ENCODE results near the gene NEXMIF. TPM values are rescaled to one million over a fixed set of nuclear protein-coding genes. Genes with fewer than 3 reads are reported as not detected.
"Not testable (repeated sequence)": the region's sequence is repeated elsewhere in the genome, so short reads cannot be mapped to it uniquely, and the experiment has no call there.

Gene NEXMIF
- total and polyA plus RNA-seq, 9 of the 15 experiments (the other 6 are each of a cell fraction or from before 2014, with no cell fraction given): not detected

- in situ Hi-C loops (cut with MboI) (no loop called here), intact Hi-C loops (cut with micrococcal nuclease) (no loop called here)
- Histone ChIP-seq H2AFZ (ENCODE audit: low read depth, low read length) (no peak overlapping the region), H3K27me3 (ENCODE audit: control insufficient read depth in 2 of 2, insufficient read depth in 2 of 2, low read length in 2 of 2) (no peaks in the 10 kb centered on the region), H3K4me3 (no peak overlapping the region), H3K27ac (ENCODE audit: extremely low read depth, low read depth, low read length) (no peak overlapping the region), H3K36me3 (ENCODE audit: control insufficient read depth, insufficient read depth, low read length) (no peaks in the 10 kb centered on the region), H4K20me1 (replicated peaks; ENCODE audit: control insufficient read depth, insufficient read depth, low read length) (no peaks in the 10 kb centered on the region), H3K9me3 (replicated peaks; ENCODE audit: control insufficient read depth, insufficient read depth, low read depth, low read length) (no peaks in the 10 kb centered on the region), H3K4me2 (ENCODE audit: insufficient read depth, low read length) (no peak overlapping the region), H3K79me2 (ENCODE audit: control insufficient read depth, insufficient read depth, low read length) (no peaks in the 10 kb centered on the region), H3K9me1 (ENCODE audit: control insufficient read depth, insufficient read depth, low read length) (no peaks in the 10 kb centered on the region), H3K4me1 (replicated peaks in 1 of 2; ENCODE audit: control insufficient read depth in 2 of 2, insufficient read depth in 2 of 2, low read length in 2 of 2) (no peaks in the 10 kb centered on the region), H3K9ac (ENCODE audit: insufficient read depth in 1 of 2, low read depth in 2 of 2, low read length in 2 of 2) (no peak overlapping the region)
- no TSS peak for BruUV-seq (replicated peaks)
- WGBS (ENCODE audit: insufficient coverage, low coverage, missing lambda C conversion rate): 0% methylated on average over 2 of the region's 4 CpGs
- DNase-seq (ENCODE audit: extremely low read depth in 1 of 4, low spot score in 3 of 4) (no peak), ATAC-seq (no peak), FAIRE-seq (no peak)
- POLR2A ChIA-PET: no interaction called here
- TF ChIP-seq GATAD2A (IDR thresholded peaks at IDR 0.05) (no peak), CHD2 (IDR thresholded peaks at IDR 0.05; ENCODE audit: low read depth, low read length) (no peak), LARP7 (IDR thresholded peaks at IDR 0.05) (no peak), MAFG (tag; conservative IDR thresholded peaks at IDR 0.05) (no peak), HMBOX1 (IDR thresholded peaks at IDR 0.05) (no peak)
- CTCF ChIA-PET (ENCODE audit: low intra/inter-chr PET ratio): no interaction called here
These were observed 34.4 kb downstream of the NEXMIF start for GRCh38 chrX:74890676-74891430.

- H3K4me1 ChIP-seq (replicated peaks in 1 of 2; ENCODE audit: control insufficient read depth in 2 of 2, insufficient read depth in 2 of 2, low read length in 2 of 2); intact Hi-C loops (cut with micrococcal nuclease); H3K79me2 ChIP-seq (ENCODE audit: control insufficient read depth, insufficient read depth, low read length); DNase-seq (ENCODE audit: extremely low read depth in 1 of 4, low spot score in 3 of 4); H3K9me3 ChIP-seq (replicated peaks; ENCODE audit: control insufficient read depth, insufficient read depth, low read depth, low read length); H3K9ac ChIP-seq (ENCODE audit: insufficient read depth in 1 of 2, low read depth in 2 of 2, low read length in 2 of 2); H3K27me3 ChIP-seq (ENCODE audit: control insufficient read depth in 2 of 2, insufficient read depth in 2 of 2, low read length in 2 of 2); POLR2A ChIA-PET; FAIRE-seq; H3K9me1 ChIP-seq (ENCODE audit: control insufficient read depth, insufficient read depth, low read length); in situ Hi-C loops (cut with MboI); CTCF ChIA-PET (ENCODE audit: low intra/inter-chr PET ratio); H3K36me3 ChIP-seq (ENCODE audit: control insufficient read depth, insufficient read depth, low read length); ATAC-seq; H3K4me3 ChIP-seq; H3K27ac ChIP-seq (ENCODE audit: extremely low read depth, low read depth, low read length); H4K20me1 ChIP-seq (replicated peaks; ENCODE audit: control insufficient read depth, insufficient read depth, low read length); H2AFZ ChIP-seq (ENCODE audit: low read depth, low read length); H3K4me2 ChIP-seq (ENCODE audit: insufficient read depth, low read length); BruUV-seq (replicated peaks): not testable (repeated sequence)
- WGBS (ENCODE audit: insufficient coverage, low coverage, missing lambda C conversion rate): 0% methylated on average over 4 of the region's 9 CpGs
These were observed 42.9 kb downstream of the NEXMIF start for GRCh38 chrX:74882383-74882782.

Data from K562 (cell line).